Measurements from ENCODE around the gene LMOD2.

GRCh38 chr7:123663200-123663599 is 7.5 kb downstream of the LMOD2 start:
- TF ChIP-seq POLR2AphosphoS5 (IDR thresholded peaks at IDR 0.05; ENCODE audit: low read depth, low read length) (no peak), POLR2A (IDR thresholded peaks at IDR 0.05; ENCODE audit: low read depth, low read length) (no peak)

Data from GM12892 (cell line).